Keratinocyte (primary cell): ENCODE results near the gene ATE1. TPM values are rescaled to one million over a fixed set of nuclear protein-coding genes. Genes with fewer than 3 reads are reported as not detected.

ENCODE experiments used
- DNase-seq: peaks from one replicate; pipeline ENCODE4 v3.0.0-alpha.2; 2011; ENCODE audit warnings: low read depth, missing footprints, low spot score
- FAIRE-seq: peaks from 2 replicates; lab custom pipeline; 2011; peaks lifted over from hg19 to GRCh38; lab: Jason Lieb, UNC
- H2AFZ ChIP-seq: 2 replicates; pipeline ENCODE4 v1.6.0; 2012; ENCODE audit warnings: low read length, control low read depth, inconsistent platforms; ENCODE audit not compliant: control insufficient read depth
- H3K27ac ChIP-seq: 2 replicates; pipeline ENCODE4 v1.5.1; 2011; ENCODE audit warnings: low read length; ENCODE audit not compliant: control insufficient read depth, insufficient read depth
- H3K27me3 ChIP-seq: 3 replicates; pipeline ENCODE4 v1.6.0; 2011; ENCODE audit warnings: low read length; ENCODE audit not compliant: control insufficient read depth, insufficient read depth; ENCODE audit errors: extremely low read depth
- H3K36me3 ChIP-seq, 2 experiments: 2 replicates in 1 of 2; 3 replicates in 1 of 2; pipeline ENCODE4 v1.5.1; 2011; ENCODE audit warnings: low read length in 2 of 2, mild to moderate bottlenecking in 1 of 2; ENCODE audit not compliant: control insufficient read depth in 2 of 2, insufficient read depth in 2 of 2; ENCODE audit errors: extremely low read depth in 1 of 2
- H3K4me1 ChIP-seq: 3 replicates; pipeline ENCODE4 v1.5.1; 2011; ENCODE audit warnings: low read length; ENCODE audit not compliant: control insufficient read depth, insufficient read depth; ENCODE audit errors: extremely low read depth
- H3K4me2 ChIP-seq: 3 replicates; pipeline ENCODE4 v1.6.0; 2011; ENCODE audit warnings: low read depth, low read length; ENCODE audit not compliant: control insufficient read depth, insufficient read depth; ENCODE audit errors: extremely low read depth
- H3K4me3 ChIP-seq, 3 experiments: fragments of 200-600 bp in 1 of 3; sonication (generic) in 1 of 3; 2 replicates in 2 of 3; 3 replicates in 1 of 3; pipeline ENCODE4 v1.5.1; 2011 to 2016; ENCODE audit warnings: low read length in 3 of 3, mild to moderate bottlenecking in 3 of 3, control low read depth in 2 of 3, inconsistent platforms in 1 of 3, low read depth in 1 of 3, mixed read lengths in 1 of 3, mixed run types in 1 of 3, moderate library complexity in 1 of 3; ENCODE audit not compliant: control insufficient read depth in 2 of 3, insufficient read depth in 2 of 3; ENCODE audit errors: extremely low read depth in 1 of 3
- H3K79me2 ChIP-seq: 2 replicates; pipeline ENCODE4 v1.6.0; 2012; ENCODE audit warnings: low read length; ENCODE audit not compliant: control insufficient read depth, insufficient read depth
- H3K9ac ChIP-seq: 3 replicates; pipeline ENCODE4 v1.6.0; 2011; ENCODE audit warnings: low read length; ENCODE audit not compliant: control insufficient read depth, insufficient read depth; ENCODE audit errors: extremely low read depth
- H3K9me1 ChIP-seq: 3 replicates; pipeline ENCODE4 v1.6.0; 2011; ENCODE audit warnings: low read length; ENCODE audit not compliant: control insufficient read depth, insufficient read depth; ENCODE audit errors: extremely low read depth
- H3K9me3 ChIP-seq: 2 replicates; pipeline ENCODE4 v1.5.1; 2012; ENCODE audit warnings: low read depth, low read length; ENCODE audit not compliant: control insufficient read depth
- H4K20me1 ChIP-seq: 3 replicates; pipeline ENCODE4 v1.6.0; 2011; ENCODE audit warnings: low read length; ENCODE audit not compliant: control insufficient read depth, insufficient read depth; ENCODE audit errors: extremely low read depth
- EZH2 ChIP-seq: IDR thresholded peaks from one replicate; pipeline ENCODE4 v1.6.1; 2012; ENCODE audit warnings: inconsistent platforms, mild to moderate bottlenecking, low read length, moderate library complexity
- dilution Hi-C: fragments of 300-500 bp; cut with MboI; formaldehyde crosslinking; loops from one replicate; pipeline ENCODE4 v1.7.0; 2020; ENCODE audit warnings: low sequenced_read_pairs; ENCODE audit not compliant: extremely low pct_ligation_motif_present
- polyA plus RNA-seq, 5 experiments: library from polyadenylated mRNA; depleted of rRNA in 3 of 5; stranded (reverse) in 3 of 5; stranded (forward) in 1 of 5; unstranded in 1 of 5; fragments of >200 nt; gene quantifications; 1 replicate in 1 of 5; 2 replicates in 3 of 5; 3 replicates in 1 of 5; pipeline versions ENCODE4 v1.2.1 to v1.2.3, GENCODE V29; 2011 to 2012; ENCODE audit warnings: missing spikeins in 2 of 5, low read depth in 1 of 5, low replicate concordance in 1 of 5
- TF ChIP-seq, protein P1 (sequence below), 3 experiments: IDR thresholded peaks in 1 of 3; conservative IDR thresholded peaks in 1 of 3; optimal IDR thresholded peaks in 1 of 3; 2 replicates in 2 of 3; 3 replicates in 1 of 3; pipeline versions ENCODE3 to v1.5.1; 2011; ENCODE audit warnings: low read length in 3 of 3, mild to moderate bottlenecking in 3 of 3, moderate library complexity in 2 of 3, control low read depth in 1 of 3, inconsistent platforms in 1 of 3; ENCODE audit not compliant: insufficient read depth in 2 of 3; ENCODE audit errors: extremely low read depth in 1 of 3

ATE1 gene
- polyA plus RNA-seq, 1 donor (not counting 4 experiments of a cell fraction or from before 2014, with no cell fraction given), result 14.9 TPM

DNA sequence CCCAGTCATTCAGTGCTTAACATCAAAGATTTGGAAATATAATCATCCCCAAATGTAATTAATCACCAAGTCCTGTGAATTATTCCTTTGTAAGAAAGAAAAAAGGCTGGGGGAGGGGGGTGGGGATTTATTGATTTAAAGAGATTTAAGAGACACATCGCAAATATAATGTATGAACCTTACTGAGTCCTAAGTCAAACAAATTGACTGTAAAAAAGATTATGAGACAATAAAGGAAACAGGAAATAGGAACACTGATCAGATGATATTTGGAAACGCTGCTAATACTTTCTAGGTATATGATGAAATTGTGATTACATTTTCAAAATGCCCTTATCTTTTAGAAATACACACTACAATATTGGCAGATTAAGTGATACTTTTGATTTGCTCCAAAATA is 92.5 kb downstream of the ATE1 start:
- no peak overlapping the region for H3K9ac ChIP-seq
- no peaks in the 10 kb centered on the region for H3K4me1 ChIP-seq
- FAIRE-seq, result no peak
- H3K4me3 ChIP-seq, result no peak overlapping the region
- no peak overlapping the region for H3K27ac ChIP-seq
- no peaks in the 10 kb centered on the region for H3K79me2 ChIP-seq
- H3K36me3 ChIP-seq, result peaks cover 4 to 8% of the 10 kb centered on the region in 2 experiments
- no peaks in the 10 kb centered on the region for H3K9me1 ChIP-seq
- no peak for DNase-seq
- no peak overlapping the region for H2AFZ ChIP-seq
- dilution Hi-C loops, result no loop called here
- H3K9me3 ChIP-seq, result no peaks in the 10 kb centered on the region
- TF ChIP-seq, protein P1, sequence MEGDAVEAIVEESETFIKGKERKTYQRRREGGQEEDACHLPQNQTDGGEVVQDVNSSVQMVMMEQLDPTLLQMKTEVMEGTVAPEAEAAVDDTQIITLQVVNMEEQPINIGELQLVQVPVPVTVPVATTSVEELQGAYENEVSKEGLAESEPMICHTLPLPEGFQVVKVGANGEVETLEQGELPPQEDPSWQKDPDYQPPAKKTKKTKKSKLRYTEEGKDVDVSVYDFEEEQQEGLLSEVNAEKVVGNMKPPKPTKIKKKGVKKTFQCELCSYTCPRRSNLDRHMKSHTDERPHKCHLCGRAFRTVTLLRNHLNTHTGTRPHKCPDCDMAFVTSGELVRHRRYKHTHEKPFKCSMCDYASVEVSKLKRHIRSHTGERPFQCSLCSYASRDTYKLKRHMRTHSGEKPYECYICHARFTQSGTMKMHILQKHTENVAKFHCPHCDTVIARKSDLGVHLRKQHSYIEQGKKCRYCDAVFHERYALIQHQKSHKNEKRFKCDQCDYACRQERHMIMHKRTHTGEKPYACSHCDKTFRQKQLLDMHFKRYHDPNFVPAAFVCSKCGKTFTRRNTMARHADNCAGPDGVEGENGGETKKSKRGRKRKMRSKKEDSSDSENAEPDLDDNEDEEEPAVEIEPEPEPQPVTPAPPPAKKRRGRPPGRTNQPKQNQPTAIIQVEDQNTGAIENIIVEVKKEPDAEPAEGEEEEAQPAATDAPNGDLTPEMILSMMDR (optimal IDR thresholded peaks at IDR 0.05 in 1 of 3, IDR thresholded peaks at IDR 0.05 in 1 of 3, conservative IDR thresholded peaks at IDR 0.05 in 1 of 3; ENCODE audit: extremely low read depth in 1 of 3, insufficient read depth in 2 of 3, low read length in 3 of 3), result no peak
- TF ChIP-seq EZH2, result no peak
- H3K27me3 ChIP-seq, result no peaks in the 10 kb centered on the region
- H3K4me2 ChIP-seq, result no peak overlapping the region
- H4K20me1 ChIP-seq, result no peaks in the 10 kb centered on the region

DNA sequence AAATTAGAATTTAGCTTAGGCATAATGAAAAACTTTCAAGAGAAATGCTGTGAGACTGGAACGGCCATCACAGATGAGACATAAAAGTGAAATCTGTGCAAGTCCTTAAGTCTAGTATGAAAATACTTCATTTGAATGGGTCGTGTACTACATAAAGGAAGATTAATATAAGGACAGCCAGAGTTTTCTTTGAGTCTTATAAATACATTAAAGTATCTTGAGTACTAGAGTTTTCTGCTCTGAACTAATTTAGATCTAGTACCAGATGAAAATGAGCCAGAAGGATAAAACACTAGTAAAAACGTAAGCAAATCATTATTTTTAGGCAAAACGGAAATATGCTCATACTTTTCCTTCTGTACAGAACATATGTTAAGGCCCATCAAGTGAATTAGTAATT is 93.1 kb downstream of the ATE1 start:
- no peak overlapping the region for H3K4me3 ChIP-seq
- H3K9ac ChIP-seq, result no peak overlapping the region
- DNase-seq (no peak), FAIRE-seq (no peak)
- H3K79me2 ChIP-seq, result no peaks in the 10 kb centered on the region
- H3K9me1 ChIP-seq, result no peaks in the 10 kb centered on the region
- TF ChIP-seq, protein P1 (optimal IDR thresholded peaks at IDR 0.05 in 1 of 3, IDR thresholded peaks at IDR 0.05 in 1 of 3, conservative IDR thresholded peaks at IDR 0.05 in 1 of 3; ENCODE audit: extremely low read depth in 1 of 3, insufficient read depth in 2 of 3, low read length in 3 of 3), result no peak
- no peak for TF ChIP-seq EZH2
- dilution Hi-C loops, result no loop called here
- no peaks in the 10 kb centered on the region for H3K4me1 ChIP-seq
- H2AFZ ChIP-seq, result no peak overlapping the region
- no peaks in the 10 kb centered on the region for H3K27me3 ChIP-seq
- H3K9me3 ChIP-seq, result no peaks in the 10 kb centered on the region
- no peaks in the 10 kb centered on the region for H4K20me1 ChIP-seq
- no peak overlapping the region for H3K27ac ChIP-seq
- peaks cover 4 to 8% of the 10 kb centered on the region in 2 experiments for H3K36me3 ChIP-seq
- no peak overlapping the region for H3K4me2 ChIP-seq
